Urinary bladder (tissue), 4 donors: ENCODE measurements around the gene SLF1. TPM values are rescaled to one million over a fixed set of nuclear protein-coding genes. Genes with fewer than 3 reads are reported as not detected.

ENCODE experiments used
- DNase-seq: peaks from one replicate; pipeline ENCODE4 v3.0.0-alpha.2; 2015; ENCODE audit errors: extremely low spot score
- H3K27ac ChIP-seq: one replicate; pipeline ENCODE4 v1.5.1; 2013; ENCODE audit warnings: low read depth, mild to moderate bottlenecking, moderate library complexity
- H3K36me3 ChIP-seq: one replicate; pipeline ENCODE4 v1.6.1; 2013; ENCODE audit warnings: mild to moderate bottlenecking, moderate library complexity; ENCODE audit not compliant: insufficient read depth
- H3K4me1 ChIP-seq: one replicate; pipeline ENCODE4 v1.6.1; 2013; ENCODE audit warnings: mild to moderate bottlenecking, moderate library complexity; ENCODE audit not compliant: insufficient read depth
- H3K4me3 ChIP-seq: one replicate; pipeline ENCODE4 v1.5.1; 2013; ENCODE audit warnings: low read depth, low read length
- WGBS: extraction: QIAGEN DNeasy Blood & Tissue Kit; methylation state at CpG from one replicate; pipeline ENCODE4 v1.1.7; 2013; 5-methylcytosine and 5-hydroxymethylcytosine counted together
- polyA plus RNA-seq: library from polyadenylated mRNA; stranded (reverse); fragments of 200-250 nt; gene quantifications from one replicate; pipeline ENCODE4 v1.2.3, GENCODE V29; 2013
- total RNA-seq: library from RNA; depleted of rRNA; stranded (reverse); fragments of >200 nt; gene quantifications from one replicate; pipeline ENCODE4 v1.2.3, GENCODE V29; 2014
- donor health status: healthy with polysubstance abuse.
- donor health status: healthy.

The SLF1 gene
- total and polyA plus RNA-seq, 2 donors, result 2.1 to 27.3 TPM

- no peak for DNase-seq
- 49% methylated on average over 1 of the region's 1 CpG for WGBS
Observed at GRCh38 chr5:94705427-94705826, 87.0 kb downstream of the SLF1 start.

GRCh38 chr5:94707359-94707758 is 88.9 kb downstream of the SLF1 start:
- 42% methylated on average over 2 of the region's 2 CpGs for WGBS
- no peak overlapping the region for H3K4me3 ChIP-seq
- DNase-seq, result no peak

More at GRCh38 chr5:94705427-94705826, 87.0 kb downstream of the SLF1 start:
- no peak overlapping the region for H3K4me3 ChIP-seq
- H3K36me3 ChIP-seq, result peaks cover 3% of the 10 kb centered on the region
- H3K27ac ChIP-seq, result no peak overlapping the region
- H3K4me1 ChIP-seq, result no peaks in the 10 kb centered on the region

GRCh38 chr5:94709277-94709676 is 90.8 kb downstream of the SLF1 start:
- WGBS, result 88% methylated on average over 1 of the region's 1 CpG
- H3K4me1 ChIP-seq, result no peaks in the 10 kb centered on the region
- H3K27ac ChIP-seq, result no peak overlapping the region
- no peak overlapping the region for H3K4me3 ChIP-seq
- DNase-seq, result no peak
- H3K36me3 ChIP-seq, result peaks cover 3% of the 10 kb centered on the region

More at GRCh38 chr5:94707359-94707758, 88.9 kb downstream of the SLF1 start:
- H3K27ac ChIP-seq, result no peak overlapping the region
- no peaks in the 10 kb centered on the region for H3K4me1 ChIP-seq
- peaks cover 3% of the 10 kb centered on the region for H3K36me3 ChIP-seq

- Histone ChIP-seq H3K36me3 (peaks cover 3% of the 10 kb centered on the region), H3K4me3 (no peak overlapping the region), H3K27ac (no peak overlapping the region), H3K4me1 (no peaks in the 10 kb centered on the region)
- no peak for DNase-seq
Observed at GRCh38 chr5:94711785-94712184, 93.3 kb downstream of the SLF1 start.

- H3K4me3 ChIP-seq, result no peak overlapping the region
- DNase-seq, result no peak
- 89% methylated on average over 3 of the region's 3 CpGs for WGBS
- H3K4me1 ChIP-seq, result no peaks in the 10 kb centered on the region
- no peak overlapping the region for H3K27ac ChIP-seq
- H3K36me3 ChIP-seq, result no peaks in the 10 kb centered on the region
Observed at GRCh38 chr5:94715768-94716167, 97.3 kb downstream of the SLF1 start.

- WGBS, result 51% methylated on average over 1 of the region's 1 CpG
- Histone ChIP-seq H3K4me1 (no peaks in the 10 kb centered on the region), H3K36me3 (no peaks in the 10 kb centered on the region), H3K4me3 (no peak overlapping the region), H3K27ac (no peak overlapping the region)
- DNase-seq, result no peak
Observed at GRCh38 chr5:94725142-94725541, 106.7 kb downstream of the SLF1 start.

- no peak overlapping the region for H3K27ac ChIP-seq
- H3K4me3 ChIP-seq, result no peak overlapping the region
- no peaks in the 10 kb centered on the region for H3K4me1 ChIP-seq
- H3K36me3 ChIP-seq, result no peaks in the 10 kb centered on the region
- no peak for DNase-seq
- 19% methylated on average over 1 of the region's 1 CpG for WGBS
Observed at GRCh38 chr5:94731471-94731870, 113.0 kb downstream of the SLF1 start.

- DNase-seq, result no peak
- Histone ChIP-seq H3K27ac (no peak overlapping the region), H3K36me3 (no peaks in the 10 kb centered on the region), H3K4me3 (no peak overlapping the region), H3K4me1 (no peaks in the 10 kb centered on the region)
- 76% methylated on average over 1 of the region's 1 CpG for WGBS
Observed at GRCh38 chr5:94736498-94736897, 118.0 kb downstream of the SLF1 start.

GRCh38 chr5:94740286-94740685 is 121.8 kb downstream of the SLF1 start:
- no peak for DNase-seq
- Histone ChIP-seq H3K36me3 (no peaks in the 10 kb centered on the region), H3K4me3 (no peak overlapping the region), H3K27ac (no peak overlapping the region), H3K4me1 (no peaks in the 10 kb centered on the region)
- 66% methylated on average over 2 of the region's 2 CpGs for WGBS

GRCh38 chr5:94742852-94743251 is 124.4 kb downstream of the SLF1 start:
- 84% methylated on average over 4 of the region's 4 CpGs for WGBS
- Histone ChIP-seq H3K4me1 (no peaks in the 10 kb centered on the region), H3K4me3 (no peak overlapping the region), H3K27ac (no peak overlapping the region), H3K36me3 (no peaks in the 10 kb centered on the region)
- DNase-seq, result no peak

GRCh38 chr5:94744906-94745305 is 126.4 kb downstream of the SLF1 start:
- WGBS, result 91% methylated on average over 2 of the region's 2 CpGs

GRCh38 chr5:94745786-94746730 is 127.6 kb downstream of the SLF1 start:
- Histone ChIP-seq H3K36me3 (no peaks in the 10 kb centered on the region), H3K4me1 (no peaks in the 10 kb centered on the region), H3K27ac (no peak overlapping the region), H3K4me3 (no peak overlapping the region)
- DNase-seq, result no peak
- WGBS, result 82% methylated on average over 5 of the region's 5 CpGs

More at GRCh38 chr5:94744906-94745305, 126.4 kb downstream of the SLF1 start:
- H3K4me3 ChIP-seq, result no peak overlapping the region
- no peak overlapping the region for H3K27ac ChIP-seq
- H3K36me3 ChIP-seq, result no peaks in the 10 kb centered on the region
- no peaks in the 10 kb centered on the region for H3K4me1 ChIP-seq
- no peak for DNase-seq

- Histone ChIP-seq H3K4me1 (no peaks in the 10 kb centered on the region), H3K27ac (no peak overlapping the region), H3K36me3 (no peaks in the 10 kb centered on the region), H3K4me3 (no peak overlapping the region)
- DNase-seq, result no peak
- WGBS, result 73% methylated on average over 1 of the region's 1 CpG
Observed at GRCh38 chr5:94746731-94747124, 128.3 kb downstream of the SLF1 start.
